CD4-positive, alpha-beta T cell (primary cell): Measurements from ENCODE around the gene CARD19. TPM values are rescaled to one million over a fixed set of nuclear protein-coding genes. Genes with fewer than 3 reads are reported as not detected.

ENCODE experiments used
- ATAC-seq: fragments of 200-7000 bp; cut with Tn5 transposase; one replicate; pipeline ENCODE4 v1.10.0; 2022; ENCODE audit warnings: mild to moderate bottlenecking; ENCODE audit not compliant: poor library complexity
- CTCF ChIA-PET: fragments of 350-600 bp; sonication (Branson Sonifier 250); formaldehyde crosslinking; loops from one replicate; lab custom pipeline; 2021; ENCODE audit warnings: antibody characterized with exemption, inconsistent platforms; lab: Charles Lee
- POLR2A ChIA-PET: fragments of 350-600 bp; sonication (Branson Sonifier 250); formaldehyde crosslinking; loops from one replicate; lab custom pipeline; 2021; ENCODE audit warnings: antibody characterized with exemption, inconsistent platforms; lab: Charles Lee
- DNase-seq, 14 experiments: peaks; one replicate each; pipeline ENCODE4 v3.0.0-alpha.2; 2013 to 2020; ENCODE audit warnings: mixed read lengths in 2 of 14
- H3K27ac ChIP-seq, 2 donors: one replicate each; pipeline versions ENCODE4 v1.5.1 to v1.7.0; 2013; ENCODE audit warnings: low read length in 2 of 2, low read depth in 1 of 2, mild to moderate bottlenecking in 1 of 2
- H3K27me3 ChIP-seq, 2 experiments: 1 replicate in 1 of 2; 2 replicates in 1 of 2; pipeline versions ENCODE4 v1.6.1 to v1.7.0; 2013; ENCODE audit warnings: low read length in 2 of 2, control low read depth in 1 of 2, mild to moderate bottlenecking in 1 of 2, moderate library complexity in 1 of 2; ENCODE audit not compliant: insufficient read depth in 2 of 2, control insufficient read depth in 1 of 2
- H3K36me3 ChIP-seq: one replicate; pipeline ENCODE4 v1.6.1; 2013; ENCODE audit warnings: low read length, control low read depth; ENCODE audit not compliant: insufficient read depth
- H3K4me1 ChIP-seq: one replicate; pipeline ENCODE4 v1.6.1; 2013; ENCODE audit warnings: low read length, control low read depth; ENCODE audit not compliant: insufficient read depth
- H3K4me3 ChIP-seq: one replicate; pipeline ENCODE4 v1.5.1; 2013; ENCODE audit warnings: mild to moderate bottlenecking, low read length, moderate library complexity
- H3K9me3 ChIP-seq, 2 experiments: 1 replicate in 1 of 2; 2 replicates in 1 of 2; pipeline versions ENCODE4 v1.6.1 to v1.7.0; 2013; ENCODE audit warnings: low read length in 2 of 2, mild to moderate bottlenecking in 2 of 2, control low read depth in 1 of 2, moderate library complexity in 1 of 2; ENCODE audit not compliant: control insufficient read depth in 1 of 2, insufficient read depth in 1 of 2
- H3K27ac Mint-ChIP-seq: one replicate; pipeline ENCODE4 v1.8.0; 2020; ENCODE audit warnings: mixed read lengths
- H3K27me3 Mint-ChIP-seq: one replicate; pipeline ENCODE4 v1.8.0; 2021; ENCODE audit warnings: mixed read lengths
- H3K36me3 Mint-ChIP-seq: one replicate; pipeline ENCODE4 v1.8.0; 2021; ENCODE audit warnings: low read depth, mixed read lengths
- H3K4me1 Mint-ChIP-seq: one replicate; pipeline ENCODE4 v1.8.0; 2021; ENCODE audit warnings: low read depth, mixed read lengths
- H3K4me3 Mint-ChIP-seq: one replicate; pipeline ENCODE4 v1.8.0; 2020; ENCODE audit warnings: mild to moderate bottlenecking, mixed read lengths
- H3K9me3 Mint-ChIP-seq: one replicate; pipeline ENCODE4 v1.8.0; 2020; ENCODE audit warnings: mixed read lengths
- CTCF ChIP-seq: fragments of 200-600 bp; IDR thresholded peaks from one replicate; pipeline ENCODE4 v1.8.0; 2022; ENCODE audit warnings: antibody characterized with exemption, mild to moderate bottlenecking
- intact Hi-C, 2 experiments: fragments of 100-400 bp; cut with DNase I in 1 of 2; cut with micrococcal nuclease in 1 of 2; formaldehyde crosslinking; loops; one replicate each; pipeline versions ENCODE4 v1.15.1 to v1.9.0; 2023 to 2025; cut with DNase I, micrococcal nuclease
- total RNA-seq, 174 experiments: library from RNA in 2 of 174; stranded (reverse) in 2 of 174; gene quantifications; one replicate each; pipeline ENCODE4 v1.2.3 and lab custom pipeline; 2021 to 2026

The CARD19 gene
- total RNA-seq, 2 experiments from 2014 or later: 38.8 to 39.2 TPM

DNA sequence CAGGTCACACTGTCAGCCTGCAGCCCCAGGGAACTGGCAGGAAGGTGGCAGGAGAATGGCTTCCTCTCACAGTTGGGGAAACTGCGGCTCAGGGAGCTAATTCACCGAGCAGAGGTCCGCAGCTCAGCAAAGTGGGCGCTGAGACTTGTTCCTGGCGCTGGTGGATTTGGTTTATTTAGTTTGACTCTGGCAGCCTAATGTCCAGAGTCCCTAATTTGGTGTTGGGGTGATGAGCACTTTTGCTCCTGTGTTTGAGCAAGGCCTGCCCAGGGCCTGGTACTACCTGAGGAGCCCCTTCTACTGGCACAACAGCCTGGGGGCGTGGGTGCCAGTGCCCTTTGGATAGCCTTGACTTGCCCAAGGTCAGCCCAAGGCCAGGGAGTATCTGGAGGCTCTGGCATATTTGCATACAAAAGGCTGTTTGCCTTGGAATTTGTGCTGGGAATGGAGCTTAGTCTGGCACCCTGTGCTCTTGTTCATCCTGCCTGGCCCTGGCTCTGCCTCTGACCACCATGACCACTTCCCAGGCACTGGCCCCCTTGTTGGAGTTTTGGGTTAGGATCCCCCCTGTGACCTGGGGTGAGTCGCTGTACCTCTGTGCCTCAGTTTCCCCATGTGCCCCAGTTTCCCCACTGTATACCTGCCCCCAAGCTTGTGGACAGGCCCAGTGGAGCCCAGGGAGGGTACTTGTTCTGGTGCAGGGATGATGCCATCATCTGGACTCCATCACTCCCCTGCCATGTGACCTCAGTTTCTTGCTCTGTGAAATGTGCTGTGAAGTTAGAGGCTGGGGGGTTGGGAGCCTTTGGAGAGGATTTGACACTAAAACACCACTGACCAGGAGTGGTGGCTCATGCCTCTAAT is 36.1 kb upstream of the CARD19 start:
- Histone ChIP-seq H3K27me3 (no peaks in the 10 kb centered on the region), H3K4me3 (peak overlapping the region; percentile 91), H3K4me1 (peaks cover 80% of the 10 kb centered on the region), H3K36me3 (peaks cover 20% of the 10 kb centered on the region), H3K9me3 (peaks cover 0 to 3% of the 10 kb centered on the region in 2 experiments), H3K27ac (peak overlapping the region; percentile 83 to 90)
- H3K27me3 Mint-ChIP-seq: no peaks in the 10 kb centered on the region
- TF ChIP-seq CTCF: no peak
- peak overlapping the region; percentile 96 for H3K4me3 Mint-ChIP-seq
- H3K36me3 Mint-ChIP-seq: peaks cover 44% of the 10 kb centered on the region
- H3K9me3 Mint-ChIP-seq: no peaks in the 10 kb centered on the region
- H3K27ac Mint-ChIP-seq: peak overlapping the region; percentile 100
- DNase-seq (peak in 2 of 14 experiments; percentile 21 to 25), ATAC-seq (no peak)
- peaks cover 87% of the 10 kb centered on the region for H3K4me1 Mint-ChIP-seq
- CTCF ChIA-PET: interaction anchor here (0.9 to 1.3 kb wide), 3 partner anchors 27 to 56 kb away, joined by 3 to 5 read pairs (median 3); no protein-coding TSS in a partner anchor
- intact Hi-C loops: loop anchor here (1.0 to 5.0 kb wide), 3 partner anchors 19 to 93 kb away; no protein-coding TSS in a partner anchor
- POLR2A ChIA-PET: interaction anchor here (0.6 to 4.5 kb wide), 26 partner anchors 10 to 172 kb away, joined by 3 to 55 read pairs (median 6); partner anchors contain the start of genes CARD19 and NINJ1

GRCh38 chr9:93060746-93061259 is 35.2 kb upstream of the CARD19 start:
- Histone ChIP-seq H3K36me3 (peaks cover 29% of the 10 kb centered on the region), H3K4me3 (peak overlapping the region; percentile 91), H3K27ac (peak overlapping the region; percentile 83 to 90), H3K27me3 (no peaks in the 10 kb centered on the region), H3K9me3 (peaks cover 0 to 3% of the 10 kb centered on the region in 2 experiments), H3K4me1 (peaks cover 80% of the 10 kb centered on the region)
- Mint-ChIP-seq H3K36me3 (peaks cover 53% of the 10 kb centered on the region), H3K27ac (peak overlapping the region; percentile 100), H3K9me3 (no peaks in the 10 kb centered on the region), H3K4me3 (peak overlapping the region; percentile 96), H3K4me1 (peaks cover 89% of the 10 kb centered on the region), H3K27me3 (no peaks in the 10 kb centered on the region)
- ChIA-PET POLR2A (interaction anchor here (0.8 to 4.5 kb wide), 15 partner anchors 10 to 107 kb away, joined by 3 to 55 read pairs (median 7); partner anchors contain the start of genes CARD19 and NINJ1), CTCF (interaction anchor here (1.2 to 1.6 kb wide), 2 partner anchors 35 to 40 kb away, joined by 3 to 5 read pairs; no protein-coding TSS in a partner anchor)
- ATAC-seq (no peak), DNase-seq (peak in 4 of 14 experiments; percentile 12 to 50 (median 44))
- intact Hi-C loops: loop anchor here (1.0 to 5.0 kb wide), 2 partner anchors 33 to 94 kb away; no protein-coding TSS in a partner anchor
- TF ChIP-seq CTCF: no peak

GRCh38 chr9:93061260-93061751 is 34.7 kb upstream of the CARD19 start:
- ATAC-seq (no peak), DNase-seq (no peak)
- H3K4me1 Mint-ChIP-seq: peaks cover 89% of the 10 kb centered on the region
- H3K9me3 Mint-ChIP-seq: no peaks in the 10 kb centered on the region
- peaks cover 34% of the 10 kb centered on the region for H3K36me3 ChIP-seq
- peaks cover 58% of the 10 kb centered on the region for H3K36me3 Mint-ChIP-seq
- peaks cover 85% of the 10 kb centered on the region for H3K4me1 ChIP-seq
- intact Hi-C loops: loop anchor here (5.0 kb wide), 1 partner anchor 94 kb away; no protein-coding TSS in a partner anchor
- H3K27me3 ChIP-seq: no peaks in the 10 kb centered on the region
- H3K27ac Mint-ChIP-seq: peak overlapping the region; percentile 100
- POLR2A ChIA-PET: interaction anchor here (0.9 to 4.5 kb wide), 11 partner anchors 11 to 108 kb away, joined by 3 to 55 read pairs (median 12); partner anchors contain the start of genes CARD19 and NINJ1
- H3K4me3 ChIP-seq: peak overlapping the region; percentile 91
- H3K4me3 Mint-ChIP-seq: peak overlapping the region; percentile 96
- peaks cover 0 to 3% of the 10 kb centered on the region in 2 experiments for H3K9me3 ChIP-seq
- CTCF ChIA-PET: interaction anchor here (1.2 to 1.6 kb wide), 3 partner anchors 33 to 47 kb away, joined by 3 to 5 read pairs (median 4); no protein-coding TSS in a partner anchor
- H3K27me3 Mint-ChIP-seq: no peaks in the 10 kb centered on the region
- peak overlapping the region; percentile 83 to 90 for H3K27ac ChIP-seq
- TF ChIP-seq CTCF: no peak
